Retina (tissue), 1 donor: ENCODE data around the gene SUMO3.

ENCODE experiments used
- DNase-seq: peaks from one replicate; pipeline ENCODE4 v3.0.0-alpha.2; 2016

SUMO3 gene

GRCh38 chr21:44778094-44778493 is 39.8 kb downstream of the SUMO3 start:
- DNase-seq: no peak

DNA sequence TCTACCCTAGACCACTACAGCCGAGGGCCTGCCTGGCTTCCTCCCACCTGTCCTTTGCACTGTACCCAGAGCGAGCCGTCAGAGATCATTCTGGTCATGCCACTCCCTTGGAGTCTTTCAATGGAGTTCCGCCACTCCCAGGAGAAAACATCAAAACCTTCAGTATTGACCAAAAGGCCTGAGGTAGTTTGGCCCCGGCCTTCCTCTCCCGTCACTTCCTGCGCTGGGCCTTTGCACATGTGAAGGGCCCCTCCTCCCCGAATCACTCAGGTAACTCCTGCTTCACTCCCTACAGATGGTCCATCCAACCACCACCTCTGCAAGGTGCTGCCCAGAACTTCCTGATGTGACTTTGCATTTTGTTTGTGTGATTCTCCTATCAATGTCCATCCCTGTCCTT is 42.9 kb downstream of the SUMO3 start:
- DNase-seq: no peak

GRCh38 chr21:44773291-44773932 is 44.5 kb downstream of the SUMO3 start:
- DNase-seq: peak; percentile 87

DNA sequence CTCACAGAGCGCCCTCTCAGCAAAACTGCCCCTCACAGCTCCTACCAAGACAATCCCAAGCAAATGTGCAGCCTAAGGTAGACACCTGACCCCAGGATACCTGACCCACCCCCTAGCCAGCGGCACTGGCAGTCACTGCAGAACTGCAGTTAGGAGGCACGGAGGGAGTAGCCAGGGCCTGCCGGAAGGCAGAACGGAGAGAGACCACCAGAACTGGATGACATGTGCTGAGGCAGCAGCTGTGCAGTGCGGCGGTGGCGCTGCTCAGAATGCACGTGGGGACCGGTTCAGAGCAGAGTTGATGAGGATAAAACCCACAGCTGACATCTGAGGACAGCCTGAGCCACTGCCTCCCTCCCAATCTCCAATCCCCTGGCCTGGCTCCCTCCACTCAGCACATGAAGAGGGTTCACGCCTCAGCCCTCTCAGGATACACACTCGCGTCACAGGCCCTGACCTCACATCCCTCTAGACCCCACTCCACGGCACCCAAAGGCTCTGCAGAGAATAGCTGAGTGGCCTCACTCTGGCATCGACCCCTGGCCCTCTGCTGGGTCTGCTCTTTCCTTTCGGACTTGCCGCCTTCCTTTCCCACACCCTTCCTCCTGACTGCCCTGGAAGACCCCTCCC is 45.9 kb downstream of the SUMO3 start:
- no peak for DNase-seq

- DNase-seq: peak; percentile 73
Measured at GRCh38 chr21:44767834-44768831, 49.7 kb downstream of the SUMO3 start.

GRCh38 chr21:44766818-44767354 is 51.0 kb downstream of the SUMO3 start:
- no peak for DNase-seq

GRCh38 chr21:44766014-44766817 is 51.6 kb downstream of the SUMO3 start:
- no peak for DNase-seq

GRCh38 chr21:44765231-44766013 is 52.4 kb downstream of the SUMO3 start:
- DNase-seq: no peak

GRCh38 chr21:44764319-44765230 is 53.3 kb downstream of the SUMO3 start:
- no peak for DNase-seq

- no peak for DNase-seq
Measured at GRCh38 chr21:44763451-44764318, 54.2 kb downstream of the SUMO3 start.

- DNase-seq: no peak
Measured at GRCh38 chr21:44763050-44763378, 54.8 kb downstream of the SUMO3 start.

- no peak for DNase-seq
Measured at GRCh38 chr21:44762221-44763049, 55.4 kb downstream of the SUMO3 start.

GRCh38 chr21:44761747-44762208 is 56.1 kb downstream of the SUMO3 start:
- DNase-seq: no peak

- DNase-seq: no peak
Measured at GRCh38 chr21:44761011-44761729, 56.7 kb downstream of the SUMO3 start.

DNA sequence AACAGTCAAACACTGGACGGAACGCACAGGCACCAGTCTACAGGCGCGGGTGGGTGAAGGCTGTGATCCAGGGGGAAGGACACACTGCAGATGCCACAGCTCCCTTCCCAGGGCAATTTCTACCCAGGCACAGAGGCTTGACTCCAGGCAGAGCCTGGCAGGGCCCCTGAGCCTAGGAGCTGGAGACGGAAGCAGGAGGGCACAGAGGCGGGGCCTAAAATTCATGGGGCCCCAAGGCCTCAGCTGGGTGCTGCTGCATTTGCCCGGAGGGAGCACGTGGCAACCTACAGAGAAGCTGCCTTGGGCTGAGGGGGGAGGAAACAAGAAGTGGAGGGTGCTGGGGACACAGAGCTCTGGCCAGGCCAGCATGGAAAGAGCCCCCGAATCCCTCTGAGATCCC is 57.5 kb downstream of the SUMO3 start:
- no peak for DNase-seq

- DNase-seq: no peak
Measured at GRCh38 chr21:44759628-44760285, 58.1 kb downstream of the SUMO3 start.
